Mesothelial cell of epicardium (in vitro differentiated cells): ENCODE data around the gene HECW1. TPM values are rescaled to one million over a fixed set of nuclear protein-coding genes. Genes with fewer than 3 reads are reported as not detected.

ENCODE experiments used
- DNase-seq, 2 experiments: peaks; one replicate each; pipeline ENCODE4 v3.0.0; 2021; ENCODE audit warnings: low spot score in 2 of 2; ENCODE audit not compliant: unreplicated experiment in 2 of 2
- H3K27ac Mint-ChIP-seq: 2 replicates; pipeline ENCODE4 v1.8.0; 2021; ENCODE audit warnings: mixed read lengths
- H3K27me3 Mint-ChIP-seq: 2 replicates; pipeline ENCODE4 v1.8.0; 2021; ENCODE audit warnings: low read depth, mixed read lengths
- H3K36me3 Mint-ChIP-seq: 2 replicates; pipeline ENCODE4 v1.8.0; 2021; ENCODE audit warnings: mixed read lengths
- H3K4me1 Mint-ChIP-seq: 2 replicates; pipeline ENCODE4 v1.8.0; 2021; ENCODE audit warnings: mixed read lengths
- H3K4me3 Mint-ChIP-seq: 2 replicates; pipeline ENCODE4 v1.8.0; 2021; ENCODE audit warnings: mild to moderate bottlenecking, moderate library complexity, mixed read lengths
- H3K9me3 Mint-ChIP-seq: 2 replicates; pipeline ENCODE4 v1.8.0; 2021; ENCODE audit warnings: mixed read lengths
- CTCF ChIP-seq: fragments of 200-600 bp; sonication (generic); IDR thresholded peaks from one replicate; pipeline ENCODE4 v1.5.0; 2021; ENCODE audit warnings: antibody characterized with exemption; ENCODE audit not compliant: unreplicated experiment
- total RNA-seq: library from RNA; stranded (reverse); gene quantifications from 3 replicates; pipeline ENCODE4 v1.2.1, GENCODE V29; 2021

The HECW1 gene
- total RNA-seq, 1 donor from 2014 or later, result 1.4 TPM

- no peaks in the 10 kb centered on the region for H3K27me3 Mint-ChIP-seq
- no peaks in the 10 kb centered on the region for H3K4me1 Mint-ChIP-seq
- no peak for DNase-seq
- no peak for TF ChIP-seq CTCF
- no peak overlapping the region for H3K27ac Mint-ChIP-seq
- no peak overlapping the region for H3K4me3 Mint-ChIP-seq
- no peaks in the 10 kb centered on the region for H3K36me3 Mint-ChIP-seq
- H3K9me3 Mint-ChIP-seq, result no peaks in the 10 kb centered on the region
Observed at GRCh38 chr7:43164757-43165156, 52.3 kb downstream of the HECW1 start.

- Mint-ChIP-seq H3K27ac (no peak overlapping the region), H3K36me3 (no peaks in the 10 kb centered on the region), H3K4me1 (no peaks in the 10 kb centered on the region), H3K9me3 (no peaks in the 10 kb centered on the region), H3K4me3 (no peak overlapping the region), H3K27me3 (no peaks in the 10 kb centered on the region)
- no peak for DNase-seq
- no peak for TF ChIP-seq CTCF
Observed at GRCh38 chr7:43166686-43167085, 54.2 kb downstream of the HECW1 start.

- Mint-ChIP-seq H3K4me1 (no peaks in the 10 kb centered on the region), H3K4me3 (no peak overlapping the region), H3K27ac (no peak overlapping the region), H3K36me3 (no peaks in the 10 kb centered on the region), H3K9me3 (no peaks in the 10 kb centered on the region), H3K27me3 (peaks cover 6% of the 10 kb centered on the region)
- TF ChIP-seq CTCF, result no peak
- no peak for DNase-seq
Observed at GRCh38 chr7:43169076-43169475, 56.6 kb downstream of the HECW1 start.

- no peaks in the 10 kb centered on the region for H3K9me3 Mint-ChIP-seq
- no peak for DNase-seq
- no peak overlapping the region for H3K4me3 Mint-ChIP-seq
- no peaks in the 10 kb centered on the region for H3K4me1 Mint-ChIP-seq
- H3K27ac Mint-ChIP-seq, result no peak overlapping the region
- H3K27me3 Mint-ChIP-seq, result peaks cover 11% of the 10 kb centered on the region
- no peak for TF ChIP-seq CTCF
- no peaks in the 10 kb centered on the region for H3K36me3 Mint-ChIP-seq
Observed at GRCh38 chr7:43170571-43170970, 58.1 kb downstream of the HECW1 start.

- no peak for TF ChIP-seq CTCF
- DNase-seq, result no peak
- H3K9me3 Mint-ChIP-seq, result peaks cover under 1% of the 10 kb centered on the region
- no peak overlapping the region for H3K4me3 Mint-ChIP-seq
- H3K4me1 Mint-ChIP-seq, result no peaks in the 10 kb centered on the region
- peaks cover 12% of the 10 kb centered on the region for H3K27me3 Mint-ChIP-seq
- H3K36me3 Mint-ChIP-seq, result no peaks in the 10 kb centered on the region
- H3K27ac Mint-ChIP-seq, result no peak overlapping the region
Observed at GRCh38 chr7:43175570-43176200, 63.2 kb downstream of the HECW1 start.

GRCh38 chr7:43179393-43179792 is 66.9 kb downstream of the HECW1 start:
- no peak for TF ChIP-seq CTCF
- peaks cover 18% of the 10 kb centered on the region for H3K9me3 Mint-ChIP-seq
- H3K36me3 Mint-ChIP-seq, result no peaks in the 10 kb centered on the region
- no peak for DNase-seq
- no peaks in the 10 kb centered on the region for H3K4me1 Mint-ChIP-seq
- peaks cover 3% of the 10 kb centered on the region for H3K27me3 Mint-ChIP-seq
- H3K27ac Mint-ChIP-seq, result no peak overlapping the region
- H3K4me3 Mint-ChIP-seq, result no peak overlapping the region
